Fibroblast of gingiva (primary cell): Measurements from ENCODE around the gene REV3L.

ENCODE experiments used
- DNase-seq: peaks from one replicate; pipeline ENCODE4 v3.0.0-alpha.2; 2011; ENCODE audit warnings: low read depth

The REV3L gene

DNA sequence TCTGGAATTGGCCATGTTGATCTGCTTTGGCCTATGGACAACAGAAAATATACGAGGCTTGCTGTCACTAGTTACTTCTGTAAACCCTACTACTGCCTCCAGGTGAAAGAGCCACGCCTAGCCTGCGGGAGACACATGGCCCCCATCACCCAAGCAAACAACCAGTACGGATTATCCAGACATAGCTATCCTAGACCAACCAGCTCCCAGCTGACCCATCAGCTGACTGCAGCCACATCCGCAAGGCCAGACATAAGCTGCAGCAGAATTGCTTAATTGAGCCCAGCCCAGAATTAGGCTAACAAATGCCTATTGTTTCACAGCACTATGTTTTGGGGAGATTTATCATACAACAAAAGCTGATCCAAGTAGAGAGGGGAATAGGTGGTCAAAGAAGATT, 13.5 kb downstream of the REV3L start:
- DNase-seq, result no peak

DNA sequence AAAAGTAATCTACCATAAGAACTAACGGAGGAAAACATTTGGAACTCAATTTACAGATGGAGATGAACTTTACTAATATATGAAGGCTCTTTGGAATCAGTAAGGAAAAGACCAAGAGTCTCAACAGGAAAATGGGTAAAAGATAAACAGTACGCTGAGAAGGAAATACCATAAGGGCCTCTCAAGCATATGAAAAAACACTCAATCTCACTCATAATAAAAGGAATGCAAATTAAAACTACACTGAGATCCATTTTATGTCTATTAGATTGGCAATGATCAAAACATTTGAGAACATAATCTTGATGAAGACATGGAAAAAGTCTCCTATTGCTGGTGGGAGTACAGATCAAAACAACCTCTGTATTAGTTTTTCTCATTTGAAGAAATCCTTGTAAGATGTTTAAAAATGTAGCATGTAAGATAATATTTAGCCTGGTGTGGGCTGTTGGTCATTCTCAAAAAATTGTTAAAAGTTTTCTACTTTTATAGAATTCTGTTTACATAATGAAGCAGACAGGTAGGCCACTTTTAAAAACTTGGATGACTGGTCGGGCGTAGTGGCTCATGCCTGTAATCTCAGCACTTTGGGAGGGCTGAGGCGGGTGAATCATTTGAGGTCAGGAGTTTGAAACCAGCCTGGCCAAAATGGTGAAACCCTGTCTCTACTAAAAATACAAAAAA, 14.5 kb downstream of the REV3L start:
- no peak for DNase-seq

GRCh38 chr6:111464184-111464583, 18.8 kb downstream of the REV3L start:
- DNase-seq, result no peak

DNA sequence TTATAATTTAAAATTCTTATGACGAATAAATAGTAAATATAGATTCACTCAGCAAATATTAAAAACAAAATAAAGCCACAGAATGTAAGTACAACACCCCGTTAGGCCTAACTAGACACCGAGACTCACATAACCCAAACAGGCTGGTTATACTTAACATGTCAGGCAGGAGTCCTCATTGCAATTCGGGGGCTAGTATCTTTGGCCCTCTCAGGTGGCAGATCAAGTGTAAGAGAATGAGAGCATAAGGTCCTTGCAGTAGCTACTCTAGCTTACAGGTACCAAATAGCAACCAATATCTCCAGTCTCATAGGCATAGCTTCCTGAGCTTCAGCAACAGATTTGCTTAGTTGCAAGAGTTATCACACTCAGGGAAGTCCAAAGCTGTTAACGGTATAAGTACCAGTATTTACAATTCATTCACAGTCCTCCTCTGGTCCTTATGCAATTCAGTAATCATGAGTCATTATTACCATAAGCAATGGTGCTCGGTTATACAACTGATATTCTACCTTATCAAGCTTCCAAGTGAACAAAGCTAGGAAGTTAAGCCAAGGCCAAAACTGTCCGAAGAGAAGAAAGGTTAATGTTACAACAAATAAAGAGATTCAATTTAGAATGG, 20.1 kb downstream of the REV3L start:
- DNase-seq, result peak; percentile 41

GRCh38 chr6:111461860-111462259, 21.2 kb downstream of the REV3L start:
- no peak for DNase-seq

GRCh38 chr6:111458670-111459232, 24.3 kb downstream of the REV3L start:
- no peak for DNase-seq

DNA sequence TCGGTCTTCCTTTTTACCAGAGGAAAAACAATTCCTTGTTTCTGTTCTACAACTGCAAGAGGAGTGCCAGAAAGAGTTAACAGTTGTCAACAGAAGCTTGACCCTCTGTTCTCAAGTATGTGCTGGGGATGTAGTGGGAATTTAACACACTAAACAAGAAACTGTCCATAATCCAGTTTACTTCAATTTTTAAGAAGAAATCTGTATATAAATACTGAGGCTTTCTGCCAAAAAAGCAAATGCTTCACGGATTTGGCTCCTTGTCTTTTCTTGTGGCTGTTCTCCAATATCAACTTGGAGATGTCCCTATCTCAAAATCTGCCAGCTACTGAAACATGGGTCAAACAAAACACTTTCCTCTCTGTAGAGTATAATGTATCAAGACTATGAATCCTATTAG, 26.8 kb downstream of the REV3L start:
- peak; percentile 23 for DNase-seq

GRCh38 chr6:111450636-111451035, 32.4 kb downstream of the REV3L start:
- no peak for DNase-seq

DNA sequence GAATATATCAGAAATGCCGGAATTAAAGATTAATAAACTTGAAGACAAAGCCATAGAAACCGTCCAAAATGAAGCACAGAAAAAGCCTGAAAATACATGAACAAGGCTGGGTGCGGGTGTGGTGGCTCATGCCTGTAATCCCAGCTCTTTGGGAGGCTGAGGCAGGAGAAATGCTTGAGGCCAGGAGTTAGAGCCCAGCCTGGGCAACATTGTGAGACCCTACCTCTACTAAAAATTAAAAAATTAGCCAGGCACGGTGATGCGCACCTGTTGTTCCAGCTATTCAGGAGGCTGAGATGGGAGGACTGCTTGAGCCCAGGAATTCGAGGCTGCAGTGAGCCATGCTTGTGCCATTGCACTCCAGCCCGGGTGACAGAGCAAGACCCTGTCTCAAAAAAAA, 32.9 kb downstream of the REV3L start:
- no peak for DNase-seq

GRCh38 chr6:111449129-111449528, 33.9 kb downstream of the REV3L start:
- no peak for DNase-seq

DNA sequence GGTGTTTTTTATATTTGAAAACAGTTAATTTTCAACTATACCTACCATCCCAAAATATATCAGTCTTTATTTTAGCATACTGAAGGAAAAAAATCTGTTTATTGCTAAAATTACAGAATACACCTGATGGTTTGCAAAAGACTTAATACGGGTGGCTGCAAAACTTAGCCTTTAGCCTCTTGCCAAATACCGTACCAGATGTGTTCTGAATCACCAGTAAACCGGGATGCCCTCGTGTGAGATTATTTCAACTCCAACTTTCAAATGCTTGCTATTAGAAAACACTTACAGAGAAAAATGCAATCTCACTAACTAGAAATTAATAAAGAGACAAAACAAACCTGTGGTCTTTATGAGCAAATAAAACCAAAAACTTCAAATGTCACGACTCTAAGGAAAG, 36.0 kb downstream of the REV3L start:
- DNase-seq, result peak; percentile 58

GRCh38 chr6:111445861-111446267, 37.2 kb downstream of the REV3L start:
- no peak for DNase-seq

DNA sequence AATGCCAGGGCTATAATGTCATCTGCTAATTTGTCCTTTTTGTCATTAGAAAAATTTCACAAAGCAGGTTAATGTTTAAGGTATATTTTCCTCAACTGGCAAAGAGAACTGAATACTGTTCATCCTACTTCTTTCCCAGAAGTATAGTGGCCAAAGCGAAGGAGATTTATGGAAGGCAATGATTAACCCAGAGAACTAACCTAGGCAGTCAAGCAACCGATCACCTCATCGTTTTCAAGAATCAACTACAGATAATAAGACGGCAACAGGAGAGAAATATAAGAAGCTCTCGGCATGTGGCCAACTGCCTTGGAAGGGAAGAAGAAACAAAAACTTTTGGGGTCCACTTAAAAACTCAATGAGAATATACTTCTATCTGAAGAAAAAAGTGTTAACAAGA, 38.2 kb downstream of the REV3L start:
- no peak for DNase-seq

DNA sequence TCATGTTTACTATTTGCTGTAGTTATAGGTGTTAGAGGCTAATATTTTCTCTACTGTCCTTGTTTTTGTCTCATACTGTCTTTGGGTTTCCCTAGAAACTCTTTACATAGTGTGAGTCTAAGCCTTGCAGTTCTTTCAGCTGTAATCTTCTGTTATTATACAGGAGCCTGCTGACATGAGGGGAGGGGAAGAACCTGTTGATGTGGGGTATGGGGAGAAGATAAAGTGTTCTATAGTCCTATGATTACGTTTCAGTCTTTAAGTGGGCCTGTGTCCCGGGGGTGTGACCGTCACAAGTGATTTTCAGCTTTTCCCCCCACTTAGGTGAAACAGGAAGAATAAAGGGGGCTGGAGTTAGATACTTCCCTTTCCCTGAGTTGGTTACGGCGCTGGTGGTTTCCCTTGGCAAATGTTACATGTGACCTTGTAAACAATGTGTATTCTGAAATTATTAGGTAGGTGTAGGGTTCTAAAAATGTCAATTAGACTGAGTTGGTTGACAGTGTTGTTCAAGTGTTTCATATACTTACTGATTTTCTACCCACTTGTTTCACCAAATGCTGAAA, 41.3 kb downstream of the REV3L start:
- no peak for DNase-seq

GRCh38 chr6:111439171-111439570, 43.8 kb downstream of the REV3L start:
- no peak for DNase-seq

GRCh38 chr6:111437573-111437972, 45.4 kb downstream of the REV3L start:
- no peak for DNase-seq

DNA sequence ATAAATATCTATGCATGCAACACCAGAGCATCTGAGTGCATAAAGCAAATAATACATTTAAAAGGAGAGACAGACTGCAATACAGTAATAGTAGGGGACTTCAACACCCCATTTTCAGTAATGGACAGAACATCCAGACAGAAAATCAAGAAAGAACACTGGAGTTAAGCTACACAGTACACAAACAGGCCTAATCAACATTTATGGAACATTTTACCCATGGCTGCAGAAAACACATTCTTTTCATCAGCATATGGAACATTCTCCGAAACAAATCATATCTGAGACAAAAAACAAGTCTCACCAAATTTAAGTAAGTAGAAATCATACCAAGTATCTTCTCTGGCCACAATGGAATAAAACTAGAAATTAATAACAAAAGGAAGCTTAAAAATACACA, 50.5 kb downstream of the REV3L start:
- DNase-seq, result no peak

GRCh38 chr6:111430605-111431376, 52.2 kb downstream of the REV3L start:
- DNase-seq, result no peak

- no peak for DNase-seq
Measured at GRCh38 chr6:111429571-111429970, 53.4 kb downstream of the REV3L start.

DNA sequence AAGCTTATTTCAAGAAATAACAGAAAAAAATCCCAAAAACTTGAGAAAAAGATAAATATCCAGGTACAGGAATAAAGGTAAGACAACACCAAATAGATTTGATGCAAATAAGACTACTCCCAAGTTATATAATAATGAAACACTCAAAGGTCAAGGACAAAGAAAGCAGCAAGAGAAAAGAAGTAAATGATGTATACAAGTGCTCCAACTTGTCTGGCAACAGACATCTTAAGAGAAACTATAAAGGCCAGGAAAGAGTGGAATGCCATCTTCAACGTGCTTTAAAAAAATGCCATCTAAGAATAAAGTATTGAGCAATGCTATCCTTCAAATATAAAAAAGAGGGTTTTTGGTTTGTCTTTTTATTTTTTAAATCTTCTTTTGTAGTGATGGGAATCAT, 54.2 kb downstream of the REV3L start:
- no peak for DNase-seq

DNA sequence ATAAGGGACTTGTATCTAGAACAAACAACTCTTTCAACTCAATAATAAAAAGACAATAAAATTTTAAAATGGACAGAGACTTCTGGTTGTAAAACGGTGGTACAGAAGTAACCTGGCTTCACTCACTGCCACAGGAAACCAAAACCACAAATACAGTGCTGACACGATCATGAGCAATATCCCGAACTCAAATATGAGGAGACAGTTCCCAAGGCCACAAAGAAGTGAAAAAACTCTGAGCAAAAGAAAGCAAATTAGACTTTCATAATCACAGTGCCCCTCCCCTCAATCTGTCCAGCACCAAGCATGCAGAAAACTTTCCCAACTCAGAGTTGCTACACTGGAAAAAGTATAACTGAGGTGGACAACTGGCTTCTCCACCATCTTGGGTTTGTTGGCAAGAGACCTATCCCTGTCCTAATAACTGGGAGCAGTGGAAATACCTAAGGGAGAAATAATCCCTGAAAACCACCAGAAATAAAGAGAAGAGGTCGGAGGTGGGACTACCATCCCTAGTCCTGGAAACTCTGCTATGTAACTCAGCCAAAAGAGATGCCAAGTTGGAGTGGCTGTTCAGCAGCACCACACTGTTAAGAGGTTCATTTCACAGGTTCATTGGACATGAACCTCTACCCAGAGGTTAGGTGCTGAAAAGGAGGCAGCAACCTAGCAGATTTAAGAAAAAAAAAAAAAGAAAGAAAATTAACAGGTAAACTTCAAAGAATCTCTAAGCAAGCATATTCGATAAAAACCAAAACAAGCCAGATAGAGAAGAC, 55.5 kb downstream of the REV3L start:
- DNase-seq, result peak; percentile 55
